ENCODE results near the gene NUP107.

DNA sequence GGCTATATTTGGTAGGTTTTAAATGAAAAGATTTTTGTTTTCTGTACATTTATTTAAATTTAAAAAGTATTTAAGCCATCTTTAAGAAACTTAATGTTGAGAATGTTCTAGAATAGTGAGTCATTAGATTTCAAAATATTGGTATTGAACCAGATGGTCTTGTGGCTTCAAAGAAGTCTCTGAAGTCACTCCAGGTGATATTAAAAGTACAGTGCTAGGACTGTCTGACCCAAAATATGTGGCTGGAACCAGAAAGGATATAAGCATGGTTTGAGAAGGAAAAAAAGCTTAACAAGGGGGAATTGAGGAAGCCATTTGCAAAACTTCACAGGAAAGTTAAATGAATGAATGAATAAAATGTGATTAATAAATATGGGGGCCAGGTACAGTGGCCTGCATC lies 92.5 kb downstream of the NUP107 start:
- TF ChIP-seq SP1 (CRISPR knock-in tag; conservative IDR thresholded peaks at IDR 0.05) (no peak), GABPB1 (CRISPR knock-in tag; IDR thresholded peaks at IDR 0.05) (no peak), ZNF423 (CRISPR knock-in tag; IDR thresholded peaks at IDR 0.05) (no peak), USF2 (CRISPR knock-in tag; IDR thresholded peaks at IDR 0.05) (no peak), ZBTB21 (CRISPR knock-in tag; IDR thresholded peaks at IDR 0.05; ENCODE audit: borderline replicate concordance) (no peak), CREB1 (CRISPR knock-in tag; IDR thresholded peaks at IDR 0.05) (no peak), GRHL2 (CRISPR knock-in tag; IDR thresholded peaks at IDR 0.05; ENCODE audit: insufficient replicate concordance, severe bottlenecking) (no peak), NFE2L1 (CRISPR knock-in tag; IDR thresholded peaks at IDR 0.05) (no peak)
- TF ChIP-seq, protein P1, sequence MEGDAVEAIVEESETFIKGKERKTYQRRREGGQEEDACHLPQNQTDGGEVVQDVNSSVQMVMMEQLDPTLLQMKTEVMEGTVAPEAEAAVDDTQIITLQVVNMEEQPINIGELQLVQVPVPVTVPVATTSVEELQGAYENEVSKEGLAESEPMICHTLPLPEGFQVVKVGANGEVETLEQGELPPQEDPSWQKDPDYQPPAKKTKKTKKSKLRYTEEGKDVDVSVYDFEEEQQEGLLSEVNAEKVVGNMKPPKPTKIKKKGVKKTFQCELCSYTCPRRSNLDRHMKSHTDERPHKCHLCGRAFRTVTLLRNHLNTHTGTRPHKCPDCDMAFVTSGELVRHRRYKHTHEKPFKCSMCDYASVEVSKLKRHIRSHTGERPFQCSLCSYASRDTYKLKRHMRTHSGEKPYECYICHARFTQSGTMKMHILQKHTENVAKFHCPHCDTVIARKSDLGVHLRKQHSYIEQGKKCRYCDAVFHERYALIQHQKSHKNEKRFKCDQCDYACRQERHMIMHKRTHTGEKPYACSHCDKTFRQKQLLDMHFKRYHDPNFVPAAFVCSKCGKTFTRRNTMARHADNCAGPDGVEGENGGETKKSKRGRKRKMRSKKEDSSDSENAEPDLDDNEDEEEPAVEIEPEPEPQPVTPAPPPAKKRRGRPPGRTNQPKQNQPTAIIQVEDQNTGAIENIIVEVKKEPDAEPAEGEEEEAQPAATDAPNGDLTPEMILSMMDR (IDR thresholded peaks at IDR 0.05), result no peak
- TF ChIP-seq, protein P2, sequence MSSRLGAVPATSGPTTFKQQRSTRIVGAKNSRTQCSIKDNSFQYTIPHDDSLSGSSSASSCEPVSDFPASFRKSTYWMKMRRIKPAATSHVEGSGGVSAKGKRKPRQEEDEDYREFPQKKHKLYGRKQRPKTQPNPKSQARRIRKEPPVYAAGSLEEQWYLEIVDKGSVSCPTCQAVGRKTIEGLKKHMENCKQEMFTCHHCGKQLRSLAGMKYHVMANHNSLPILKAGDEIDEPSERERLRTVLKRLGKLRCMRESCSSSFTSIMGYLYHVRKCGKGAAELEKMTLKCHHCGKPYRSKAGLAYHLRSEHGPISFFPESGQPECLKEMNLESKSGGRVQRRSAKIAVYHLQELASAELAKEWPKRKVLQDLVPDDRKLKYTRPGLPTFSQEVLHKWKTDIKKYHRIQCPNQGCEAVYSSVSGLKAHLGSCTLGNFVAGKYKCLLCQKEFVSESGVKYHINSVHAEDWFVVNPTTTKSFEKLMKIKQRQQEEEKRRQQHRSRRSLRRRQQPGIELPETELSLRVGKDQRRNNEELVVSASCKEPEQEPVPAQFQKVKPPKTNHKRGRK (CRISPR knock-in tag; IDR thresholded peaks at IDR 0.05; ENCODE audit: borderline replicate concordance), result no peak
- TF ChIP-seq, protein P3, sequence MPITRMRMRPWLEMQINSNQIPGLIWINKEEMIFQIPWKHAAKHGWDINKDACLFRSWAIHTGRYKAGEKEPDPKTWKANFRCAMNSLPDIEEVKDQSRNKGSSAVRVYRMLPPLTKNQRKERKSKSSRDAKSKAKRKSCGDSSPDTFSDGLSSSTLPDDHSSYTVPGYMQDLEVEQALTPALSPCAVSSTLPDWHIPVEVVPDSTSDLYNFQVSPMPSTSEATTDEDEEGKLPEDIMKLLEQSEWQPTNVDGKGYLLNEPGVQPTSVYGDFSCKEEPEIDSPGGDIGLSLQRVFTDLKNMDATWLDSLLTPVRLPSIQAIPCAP (CRISPR knock-in tag; IDR thresholded peaks at IDR 0.05), result no peak
